HT-29 (cell line): Measurements from ENCODE around the gene FAM241B. TPM values are rescaled to one million over a fixed set of nuclear protein-coding genes. Genes with fewer than 3 reads are reported as not detected.

Source experiments
- DNase-seq: peaks from one replicate; pipeline ENCODE4 v3.0.0-alpha.2; 2015; ENCODE audit warnings: low spot score
- total RNA-seq: library from RNA; depleted of rRNA; stranded (reverse); fragments of >200 nt; shearing (Covaris generic); gene quantifications from 2 replicates; pipeline ENCODE4 v1.2.3, GENCODE V29; 2014

FAM241B gene
- total RNA-seq, 1 experiment from 2014 or later: 3.5 TPM

DNA sequence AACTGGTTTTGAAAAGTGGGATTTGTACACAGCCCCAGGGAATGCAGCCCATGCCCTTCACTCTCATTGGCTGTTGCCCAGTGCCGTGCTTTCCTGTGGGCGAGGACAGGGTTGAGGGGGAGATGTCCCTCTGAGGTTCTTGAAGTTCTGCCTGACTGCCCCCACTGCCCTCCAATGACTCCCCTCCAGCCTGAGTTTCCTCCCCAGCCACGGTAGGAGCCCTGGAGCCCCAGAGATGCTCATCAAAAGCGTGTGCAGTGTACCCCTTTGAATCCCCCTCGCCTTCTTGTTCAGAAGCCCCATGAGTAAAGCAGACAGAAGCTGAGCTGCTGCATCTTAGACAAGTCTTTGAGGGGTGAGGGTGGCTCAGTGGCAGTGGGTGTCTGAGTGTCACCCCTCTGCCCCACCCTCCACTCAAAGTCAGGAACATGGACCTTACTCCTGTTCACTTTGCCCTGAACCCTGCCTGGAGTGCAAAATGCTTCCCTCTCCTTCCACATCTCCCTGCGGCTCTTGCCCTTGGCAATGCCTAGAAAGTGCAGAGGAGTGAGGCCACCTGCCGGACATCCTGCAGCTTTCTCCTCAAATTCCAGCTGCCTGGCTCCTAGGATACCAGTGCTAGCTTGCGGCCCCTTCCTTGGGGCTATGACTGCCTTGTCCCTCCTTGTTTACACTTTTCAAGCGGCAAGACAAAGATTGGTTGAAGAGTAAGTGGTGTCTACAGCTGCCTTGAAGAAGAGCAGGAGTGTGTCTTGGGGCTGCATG, 19.9 kb downstream of the FAM241B start:
- no peak for DNase-seq

DNA sequence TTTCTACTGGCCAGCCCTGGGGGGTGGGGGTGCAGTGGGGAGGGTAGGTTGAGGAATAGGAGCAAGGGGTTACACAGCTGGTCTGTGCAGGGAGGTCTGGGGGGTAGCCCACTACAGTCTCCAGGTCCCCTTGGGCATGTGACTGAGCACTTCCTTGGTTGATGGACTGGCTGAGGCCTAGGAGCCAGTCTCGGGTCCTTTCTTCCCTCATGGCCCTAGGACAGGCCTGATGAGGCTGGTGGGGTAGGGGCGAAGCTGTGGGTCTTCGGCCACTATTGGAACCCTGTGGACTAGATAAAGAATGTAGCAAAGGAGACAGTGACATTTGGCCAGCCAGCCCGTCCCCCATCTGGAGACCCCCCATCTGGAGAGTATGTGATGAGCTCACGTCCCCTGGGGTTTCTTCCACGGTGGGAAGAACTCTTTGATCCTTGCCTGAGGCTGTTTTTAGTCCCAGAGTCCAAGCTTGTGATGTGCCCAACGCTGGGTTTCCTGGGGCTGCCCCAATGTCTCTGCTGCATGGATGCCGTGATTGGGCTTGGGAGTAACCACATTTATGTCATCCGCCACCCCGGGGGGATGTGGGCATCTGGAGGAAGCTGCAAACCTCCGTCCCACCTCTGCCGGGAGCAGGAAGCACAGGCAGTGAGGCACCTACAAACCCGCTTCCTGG, 20.7 kb downstream of the FAM241B start:
- DNase-seq: no peak

DNA sequence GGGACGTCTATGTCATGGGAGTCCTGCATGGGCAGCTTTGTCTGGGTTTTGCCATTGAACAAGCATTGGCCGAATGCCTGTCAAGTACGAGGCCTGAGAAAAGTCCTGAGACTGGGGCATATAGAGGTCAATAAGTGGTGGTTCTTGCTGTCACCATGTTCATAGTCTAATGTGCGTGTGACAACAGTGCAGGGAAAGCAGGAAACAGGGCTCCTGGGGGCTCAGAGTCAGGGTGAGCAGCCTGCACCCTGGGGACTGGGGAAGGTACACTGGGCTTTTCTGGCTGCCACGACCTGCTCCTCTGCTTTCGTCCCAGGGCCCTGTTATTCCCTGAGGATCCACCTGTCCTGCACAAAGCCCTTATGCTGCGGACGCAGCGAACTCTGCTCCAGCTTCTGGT, 21.3 kb downstream of the FAM241B start:
- DNase-seq: no peak

DNA sequence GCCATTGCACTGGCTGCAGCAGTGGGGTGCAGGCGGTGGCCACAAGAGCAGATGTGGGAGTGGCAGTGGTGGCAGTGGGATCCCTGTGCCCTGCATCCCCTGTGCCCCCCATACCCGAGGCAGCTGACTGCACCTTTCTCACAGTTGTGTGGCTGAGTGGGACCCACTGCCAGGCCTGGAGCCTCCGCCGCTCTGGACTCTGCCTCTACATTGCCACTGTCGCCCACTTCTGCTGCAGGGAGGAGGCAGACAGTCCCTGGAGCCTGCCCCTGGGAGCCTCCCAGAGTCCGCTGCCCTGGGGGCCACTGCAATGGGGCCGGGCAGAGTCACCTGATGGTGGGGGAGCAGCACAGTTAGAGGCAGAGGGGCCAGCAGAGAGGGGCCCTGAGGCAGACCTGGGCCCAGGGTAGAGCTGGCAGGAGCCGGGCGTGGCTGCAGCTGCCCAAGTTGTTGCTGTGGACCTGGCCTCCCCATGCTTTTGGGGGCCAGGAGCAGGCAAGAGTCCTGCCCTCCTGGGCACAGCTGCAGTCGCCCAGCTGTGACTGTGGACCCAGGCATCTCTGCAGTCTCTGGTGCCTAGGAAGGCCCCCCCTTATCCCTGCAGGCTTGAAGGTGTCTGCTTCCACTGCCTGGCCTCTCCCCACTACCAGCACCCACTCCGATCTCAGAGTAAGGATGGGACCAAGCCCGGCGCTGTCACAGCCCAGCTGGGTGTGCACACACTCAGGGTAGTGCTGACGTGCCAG, 22.2 kb downstream of the FAM241B start:
- DNase-seq: no peak

DNA sequence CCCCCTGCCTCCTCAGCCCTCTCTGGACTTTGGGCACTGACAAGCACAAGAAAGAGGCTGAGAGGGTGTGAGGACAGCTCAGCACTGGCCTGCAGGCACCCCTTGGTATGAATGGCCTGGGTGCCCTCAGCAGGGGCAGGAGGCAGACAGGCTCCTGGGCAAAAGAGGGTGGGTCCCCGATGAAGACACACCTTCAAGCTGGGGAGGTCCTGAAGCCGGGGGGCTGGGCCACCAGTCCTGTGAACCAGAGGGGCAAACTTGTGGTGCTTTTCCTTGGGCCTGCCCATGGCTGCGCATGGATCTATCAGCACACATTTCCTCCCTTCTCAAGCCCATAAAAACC, 22.8 kb downstream of the FAM241B start:
- DNase-seq: no peak

DNA sequence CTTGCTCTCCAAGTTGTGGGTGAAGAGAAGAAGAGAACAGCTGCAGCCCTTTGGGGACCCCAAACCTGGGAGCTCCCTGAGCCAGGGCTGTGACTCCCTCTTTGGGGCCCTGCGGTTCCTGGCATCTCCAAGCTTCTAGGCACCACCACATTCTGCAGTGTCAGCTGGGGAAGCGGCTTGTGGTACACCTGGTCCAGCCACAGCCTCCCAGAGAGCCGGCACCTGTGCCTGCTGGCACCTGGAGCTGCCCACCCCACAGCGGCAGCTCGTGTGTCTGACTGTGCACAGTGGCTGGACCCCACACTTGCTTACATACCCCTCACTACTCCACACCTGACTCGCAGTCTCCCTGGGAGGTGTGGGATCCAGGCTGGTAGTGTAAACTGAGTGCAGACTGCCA, 23.5 kb downstream of the FAM241B start:
- DNase-seq: no peak

DNA sequence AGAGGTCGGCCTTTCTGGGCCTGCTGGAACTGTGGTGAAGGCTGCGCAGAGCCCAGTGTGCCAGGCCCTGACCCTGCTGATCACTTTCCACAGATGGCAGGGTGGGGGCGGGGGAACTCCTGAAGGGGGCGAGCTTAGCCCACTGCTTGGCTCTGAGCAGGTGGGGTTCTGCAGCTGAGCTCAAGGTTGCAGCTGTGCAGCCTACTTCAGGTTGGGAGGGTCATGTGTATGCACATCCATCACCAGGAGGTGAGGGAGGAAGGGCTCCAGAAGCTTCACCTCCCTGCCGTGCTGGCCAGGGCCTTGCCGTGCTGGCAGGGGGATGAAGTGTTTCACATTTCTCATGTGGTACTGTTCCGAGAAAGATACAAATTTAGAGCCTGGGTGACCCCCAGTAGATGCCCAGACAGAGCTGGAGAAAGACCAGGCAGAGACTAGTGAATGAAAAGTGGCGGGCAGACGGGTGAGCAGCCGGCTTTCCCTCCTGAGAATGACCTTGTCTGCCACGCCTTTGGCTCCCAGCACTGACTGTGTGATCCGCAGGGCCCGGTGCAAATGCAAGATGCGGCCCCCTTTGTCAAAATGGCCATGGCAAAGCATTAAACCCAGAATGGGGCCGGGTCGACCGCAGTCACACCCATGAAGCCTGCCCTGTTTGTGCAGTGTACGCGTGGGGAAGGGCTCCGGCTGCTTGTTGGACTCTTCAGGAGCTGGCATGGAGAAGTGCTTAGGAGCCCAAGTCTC, 25.2 kb downstream of the FAM241B start:
- DNase-seq: no peak

DNA sequence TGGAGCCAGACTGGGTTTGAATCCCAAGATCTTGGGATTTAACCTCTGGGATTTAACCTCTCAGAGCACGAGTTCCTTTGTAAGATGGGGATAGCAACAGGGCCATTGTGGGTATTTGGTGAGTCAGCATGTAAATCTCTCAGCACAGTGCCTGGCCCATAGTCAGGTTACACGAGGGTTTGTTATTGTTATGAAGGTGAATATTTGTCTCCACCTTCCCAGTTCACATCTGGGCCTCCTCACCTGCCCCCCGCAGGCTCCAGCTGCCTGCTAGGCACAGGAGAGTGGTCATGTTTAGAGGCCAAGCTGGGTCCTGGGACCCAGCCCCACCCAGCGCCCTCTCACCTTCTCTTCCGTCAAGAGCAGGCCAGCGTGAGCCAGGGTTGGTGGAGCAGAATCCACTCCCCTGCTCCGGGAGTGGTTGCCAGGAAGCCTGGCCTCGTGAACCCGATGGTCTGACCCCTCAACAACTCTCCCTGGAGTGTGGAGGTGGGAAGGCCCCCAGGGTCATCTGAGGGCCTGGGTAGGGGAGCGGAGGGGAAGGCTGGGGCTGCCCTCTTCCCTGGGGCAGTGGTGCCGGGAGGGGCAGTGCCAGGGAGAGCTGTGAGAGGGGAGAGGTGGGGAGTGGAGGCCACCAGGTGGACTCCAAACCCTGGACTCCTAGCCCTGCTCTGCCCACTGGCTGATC, 26.0 kb downstream of the FAM241B start:
- no peak for DNase-seq

DNA sequence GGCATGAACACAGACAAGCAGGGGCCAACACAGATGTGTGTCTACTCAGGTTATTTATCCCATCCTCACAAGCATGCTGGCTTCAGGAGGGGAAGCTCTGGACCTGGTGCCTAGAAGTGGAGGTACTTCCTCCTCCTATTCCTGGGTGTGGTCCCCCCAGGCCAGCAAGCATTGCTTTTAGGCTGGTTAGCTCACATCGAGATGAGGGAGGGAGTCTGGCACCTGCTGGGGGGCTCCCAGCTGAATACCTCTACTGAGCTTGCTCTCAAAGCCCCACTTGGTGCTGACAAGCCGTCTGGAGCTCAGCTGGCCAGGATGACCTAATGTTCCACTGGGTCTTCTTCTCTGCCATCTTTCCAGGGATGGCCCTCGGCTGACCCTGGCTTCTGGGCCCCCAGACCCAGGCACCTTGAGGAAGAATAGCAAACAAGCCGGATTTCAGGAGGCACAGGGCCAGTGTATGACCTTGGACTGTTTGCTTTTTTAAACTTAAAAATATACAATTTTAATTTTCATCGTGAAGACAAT, 26.8 kb downstream of the FAM241B start:
- no peak for DNase-seq

DNA sequence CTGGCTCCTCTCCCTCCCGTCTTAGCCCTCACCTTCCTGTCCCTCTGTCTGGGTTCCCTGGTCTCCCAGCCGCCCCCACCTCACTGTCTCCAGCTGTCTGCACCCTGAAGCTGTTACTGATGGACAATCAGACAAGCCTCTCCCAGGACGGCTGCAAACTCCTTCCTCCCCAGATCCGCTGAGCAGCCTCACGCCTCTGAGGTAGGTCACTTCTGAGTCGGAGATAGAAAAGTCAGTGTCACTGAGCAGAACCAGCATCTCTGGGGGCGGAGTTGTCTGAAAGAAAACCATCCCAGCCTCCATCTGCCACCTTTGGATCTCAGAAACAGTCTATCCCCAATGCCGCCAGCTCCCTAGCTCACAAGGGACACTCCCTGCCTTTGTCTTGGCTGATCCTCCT, 27.4 kb downstream of the FAM241B start:
- DNase-seq: no peak

DNA sequence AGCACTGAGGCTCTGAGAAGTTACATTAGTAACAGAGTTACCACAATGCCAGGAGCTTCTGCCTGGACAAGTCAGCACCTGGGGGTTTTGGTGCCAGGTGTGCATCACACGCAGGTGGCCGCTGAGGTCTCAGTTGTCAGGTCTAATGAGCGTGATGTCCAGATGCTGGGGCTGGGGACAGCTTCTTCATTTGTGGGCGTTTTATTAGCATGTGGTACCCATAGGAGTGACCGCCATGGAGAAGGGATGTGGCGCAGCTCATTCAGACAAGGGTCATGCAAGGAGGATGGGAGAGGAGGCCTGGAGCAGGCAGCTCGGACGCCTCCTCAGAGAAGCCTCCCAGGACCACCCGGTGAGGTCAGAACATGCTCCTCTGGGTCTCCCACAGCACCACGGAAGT, 27.8 kb downstream of the FAM241B start:
- no peak for DNase-seq

DNA sequence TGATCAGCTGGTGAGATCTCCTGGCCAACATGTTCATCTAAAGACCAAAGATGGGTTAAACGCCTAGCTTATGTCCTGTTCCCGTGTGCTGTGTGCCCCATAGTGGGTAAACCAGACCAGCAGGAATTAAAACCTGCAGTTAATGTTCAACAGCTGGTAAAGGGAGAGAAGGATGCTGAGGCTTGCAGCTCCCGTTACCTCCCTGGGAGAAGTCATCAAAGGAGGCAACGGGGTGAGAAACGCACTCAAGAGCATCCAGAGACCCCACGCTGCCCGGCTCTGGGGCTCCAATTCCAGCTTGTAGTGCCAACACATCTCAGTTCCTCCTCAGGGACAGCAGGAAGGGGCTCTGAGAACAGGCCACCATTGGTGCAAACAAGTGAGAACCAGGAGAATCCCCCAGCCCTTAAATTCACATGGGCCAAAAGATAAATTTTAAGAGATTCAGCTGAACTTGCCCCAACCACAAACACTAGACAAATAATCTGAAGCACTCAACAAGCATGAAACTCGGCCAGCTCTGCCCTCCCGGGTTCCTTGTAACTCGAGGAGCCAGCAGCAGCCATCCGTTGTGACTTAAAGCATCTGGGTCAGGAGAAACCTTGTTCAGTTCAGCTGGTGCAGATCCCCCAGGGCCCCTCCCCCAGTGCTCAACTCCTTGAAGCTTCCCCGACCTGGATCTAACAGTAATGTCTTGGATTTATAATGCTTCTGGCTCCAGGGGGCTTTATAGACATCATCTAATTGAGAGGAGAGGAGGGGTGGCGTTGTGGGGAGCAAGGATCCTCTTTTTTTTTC, 29.4 kb downstream of the FAM241B start:
- DNase-seq: no peak

DNA sequence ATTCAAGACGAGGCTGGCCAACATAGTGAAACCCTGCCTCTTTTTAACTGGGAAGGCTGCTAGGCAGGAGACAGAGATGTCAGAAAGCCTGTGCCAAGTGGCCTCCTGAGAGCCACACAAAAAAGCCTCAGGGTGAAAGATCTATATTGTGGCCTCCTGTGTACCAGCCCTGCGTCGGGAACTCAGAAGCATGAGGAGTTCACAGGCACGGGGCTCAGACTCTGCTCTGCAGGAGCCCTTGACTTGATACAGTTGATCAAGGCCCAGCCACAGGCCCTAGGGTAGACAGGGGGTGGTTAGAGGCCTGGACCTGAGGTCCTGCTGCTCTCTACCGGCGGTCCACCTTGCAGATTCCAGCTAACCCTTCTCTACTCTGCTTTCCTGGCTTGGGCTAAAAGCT, 30.2 kb downstream of the FAM241B start:
- no peak for DNase-seq

DNA sequence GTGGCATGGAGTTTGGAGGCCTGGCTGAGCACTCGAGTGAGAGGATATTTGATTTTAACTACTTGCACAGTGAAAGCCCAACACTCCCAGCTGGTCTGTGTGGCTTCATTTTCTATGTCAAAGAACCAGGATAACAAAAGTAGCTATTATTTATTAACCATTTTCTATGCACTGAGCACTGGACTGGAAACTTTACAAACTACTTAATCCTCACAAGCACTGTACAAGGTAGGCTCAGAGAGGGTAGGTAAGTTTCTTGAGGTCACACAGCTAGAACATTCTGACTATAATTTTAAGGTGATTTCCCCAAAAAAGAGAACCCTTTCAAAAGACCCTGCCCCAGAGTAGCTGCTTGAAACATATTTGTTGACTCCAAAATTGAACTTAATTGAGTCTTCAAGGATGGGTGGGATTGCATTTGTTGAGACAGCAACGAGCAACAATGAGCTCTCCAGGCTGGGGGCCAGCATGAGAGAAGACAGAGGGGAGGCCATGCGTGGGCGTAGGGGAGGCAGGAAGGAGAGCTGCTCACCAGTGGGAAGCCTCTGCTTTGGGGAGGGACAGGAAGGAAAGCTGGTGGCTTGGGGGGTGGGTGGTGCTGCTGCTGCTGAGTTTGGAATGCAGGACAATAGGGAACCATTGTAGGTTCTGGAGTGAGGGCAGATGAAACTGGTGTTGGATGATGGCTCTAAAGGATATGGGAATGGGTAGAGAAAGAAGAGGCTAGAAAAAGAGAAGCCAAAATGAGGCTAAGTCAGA, 31.5 kb downstream of the FAM241B start:
- DNase-seq: no peak

DNA sequence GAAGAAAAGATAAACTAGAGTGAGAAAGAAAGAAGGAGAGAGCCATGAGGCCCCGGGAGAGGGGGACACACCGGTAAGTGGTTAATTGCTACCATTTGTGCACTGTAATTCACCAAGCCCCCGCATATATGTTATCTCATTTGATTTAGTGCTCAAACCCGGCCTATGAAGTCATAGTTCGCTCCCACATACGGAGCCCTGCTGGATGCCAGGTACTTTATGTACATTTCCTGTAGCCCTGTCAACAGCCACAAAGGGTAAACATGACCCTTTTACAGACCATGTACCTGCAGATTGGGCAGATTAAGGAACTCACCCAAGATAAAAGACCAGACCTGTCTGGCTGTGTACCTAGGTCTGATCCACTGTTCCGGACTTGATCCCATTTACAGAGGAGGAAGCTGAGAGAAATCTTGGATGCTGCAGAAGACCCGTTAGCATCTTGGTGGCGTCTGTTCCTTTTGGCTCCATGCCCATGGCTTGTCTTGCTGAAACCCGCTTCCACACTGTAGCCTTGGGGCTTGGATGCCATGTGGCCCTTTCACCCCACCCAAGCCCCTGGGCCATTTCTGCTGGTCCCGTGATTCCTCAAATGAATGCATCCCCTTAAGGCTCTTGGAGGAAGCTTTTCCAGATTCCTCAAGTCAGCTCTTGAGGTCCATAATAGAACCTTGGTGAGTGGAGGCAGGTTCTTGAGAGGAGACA, 32.3 kb downstream of the FAM241B start:
- no peak for DNase-seq

DNA sequence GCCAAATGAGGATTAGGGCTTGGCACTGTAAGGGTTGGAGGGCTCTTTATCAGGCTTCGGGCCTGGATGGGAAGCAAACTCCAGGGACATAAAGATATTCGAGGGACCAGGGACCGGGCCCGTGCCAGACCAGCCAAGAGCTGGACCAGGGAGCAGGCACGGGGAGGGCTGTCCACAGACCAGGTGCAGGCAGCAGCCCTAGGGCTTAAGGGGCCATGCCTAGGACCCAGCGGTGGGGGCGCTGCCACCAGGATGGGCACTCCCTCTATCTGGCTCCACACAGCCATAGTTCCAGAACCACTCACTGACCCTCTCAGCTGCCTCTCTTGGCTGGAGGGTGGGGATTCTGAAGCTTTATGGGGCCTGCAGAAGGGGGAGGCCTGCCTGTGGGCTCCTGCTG, 32.9 kb downstream of the FAM241B start:
- DNase-seq: no peak

DNA sequence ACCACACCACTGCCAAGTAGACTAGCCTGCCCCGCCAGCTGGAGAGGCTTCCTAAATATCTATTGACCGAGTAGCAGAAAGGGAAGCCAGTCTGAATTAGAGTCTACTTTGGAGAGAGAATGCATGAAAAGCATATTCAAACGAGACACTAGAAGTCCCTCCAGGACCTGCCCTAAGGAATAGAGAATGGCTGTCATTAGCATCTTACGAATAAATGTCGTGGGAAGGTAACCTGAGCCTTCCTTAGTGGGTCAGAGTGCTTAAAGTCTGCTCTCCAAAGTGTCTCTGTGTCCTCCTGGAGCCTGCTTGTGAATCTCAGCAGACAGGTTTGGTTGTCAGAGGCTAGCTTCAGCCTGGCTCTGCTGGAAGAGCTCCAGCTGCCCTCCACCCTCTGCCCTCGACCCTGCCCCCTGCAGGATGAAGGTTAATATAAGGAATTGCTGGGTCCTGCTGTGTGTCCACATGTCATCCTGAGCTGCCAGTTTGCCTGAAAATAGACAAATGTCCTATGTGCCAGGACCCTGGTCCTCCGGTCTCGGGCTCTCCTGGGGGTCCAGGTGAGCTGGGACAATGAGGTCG, 33.4 kb downstream of the FAM241B start:
- no peak for DNase-seq

DNA sequence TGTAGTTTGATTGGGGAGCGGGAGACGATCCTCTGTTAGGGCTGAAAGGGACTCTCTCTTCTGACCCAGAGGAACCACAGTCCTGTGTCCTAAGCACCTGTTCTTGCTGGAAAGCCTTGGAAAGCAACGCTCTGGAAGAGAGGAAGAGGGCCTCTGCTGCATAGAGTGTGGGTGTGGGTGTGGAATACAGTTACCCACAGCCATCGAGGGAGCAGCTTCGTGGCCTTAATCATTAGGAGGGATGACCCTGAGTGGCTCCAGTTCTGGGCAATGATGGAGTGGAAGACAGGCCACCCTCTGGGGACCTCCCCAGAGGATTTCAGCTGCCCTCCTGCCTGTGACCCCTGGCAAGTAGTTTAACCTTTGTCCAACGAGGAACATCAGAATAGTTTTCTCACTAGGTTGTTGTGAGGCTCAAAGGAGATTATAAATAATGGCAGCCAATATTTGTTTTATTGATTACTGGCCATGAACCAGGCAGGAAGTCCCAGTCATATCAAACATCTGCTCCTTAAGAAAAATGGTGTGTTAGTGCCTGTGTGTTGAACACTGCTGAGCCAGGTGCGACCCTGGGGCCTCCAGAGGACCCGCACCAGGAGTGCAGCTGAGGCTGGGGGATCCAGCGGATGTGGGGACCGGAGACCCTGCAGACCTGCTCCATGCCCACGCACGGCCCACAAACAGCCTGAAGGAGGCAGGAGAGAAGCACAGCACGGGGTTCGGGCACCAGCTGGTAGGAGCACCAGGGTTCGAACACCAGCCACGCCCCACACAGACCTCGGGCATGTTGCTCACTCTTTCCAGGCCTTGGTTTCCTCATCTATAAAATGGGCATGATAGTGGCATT, 35.6 kb downstream of the FAM241B start:
- DNase-seq: no peak
